ENCODE data around the gene ARFGAP2. TPM values are rescaled to one million over a fixed set of nuclear protein-coding genes. Genes with fewer than 3 reads are reported as not detected.

ARFGAP2 gene
- total and polyA plus RNA-seq, 9 of the 15 experiments (the other 6 are each of a cell fraction or from before 2014, with no cell fraction given): 29.1 to 140 (median 90.1) TPM

DNA sequence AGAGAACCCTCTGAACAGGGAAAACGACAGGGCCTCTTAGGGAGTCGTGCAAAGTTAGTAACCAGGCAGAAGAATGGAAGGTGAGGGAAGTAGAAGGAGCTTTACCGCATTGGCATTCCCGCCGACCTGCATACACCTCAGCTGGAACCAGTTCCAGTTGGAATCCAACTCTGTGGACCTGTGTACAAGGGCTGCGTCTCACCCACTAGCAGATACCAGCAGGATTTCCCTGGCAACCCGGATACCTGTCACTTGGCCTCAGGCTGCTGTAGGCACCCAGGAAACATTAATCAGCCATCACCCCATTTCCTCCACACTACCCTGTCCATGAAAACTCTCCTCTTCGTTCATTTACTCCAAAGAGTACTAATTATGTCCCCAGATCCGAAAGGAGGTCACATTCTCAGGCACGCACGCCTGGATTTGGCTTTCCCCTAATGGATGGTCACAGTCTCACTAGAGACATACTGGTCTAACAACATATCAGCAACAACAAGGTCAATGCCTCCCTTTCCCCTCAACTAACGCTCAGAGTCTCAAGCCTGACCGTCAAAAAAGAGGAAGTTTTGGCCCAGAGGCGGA is 842 bp downstream of the ARFGAP2 start (continued):
- TF ChIP-seq, protein P1, sequence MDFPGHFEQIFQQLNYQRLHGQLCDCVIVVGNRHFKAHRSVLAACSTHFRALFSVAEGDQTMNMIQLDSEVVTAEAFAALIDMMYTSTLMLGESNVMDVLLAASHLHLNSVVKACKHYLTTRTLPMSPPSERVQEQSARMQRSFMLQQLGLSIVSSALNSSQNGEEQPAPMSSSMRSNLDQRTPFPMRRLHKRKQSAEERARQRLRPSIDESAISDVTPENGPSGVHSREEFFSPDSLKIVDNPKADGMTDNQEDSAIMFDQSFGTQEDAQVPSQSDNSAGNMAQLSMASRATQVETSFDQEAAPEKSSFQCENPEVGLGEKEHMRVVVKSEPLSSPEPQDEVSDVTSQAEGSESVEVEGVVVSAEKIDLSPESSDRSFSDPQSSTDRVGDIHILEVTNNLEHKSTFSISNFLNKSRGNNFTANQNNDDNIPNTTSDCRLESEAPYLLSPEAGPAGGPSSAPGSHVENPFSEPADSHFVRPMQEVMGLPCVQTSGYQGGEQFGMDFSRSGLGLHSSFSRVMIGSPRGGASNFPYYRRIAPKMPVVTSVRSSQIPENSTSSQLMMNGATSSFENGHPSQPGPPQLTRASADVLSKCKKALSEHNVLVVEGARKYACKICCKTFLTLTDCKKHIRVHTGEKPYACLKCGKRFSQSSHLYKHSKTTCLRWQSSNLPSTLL (IDR thresholded peaks at IDR 0.05): no peak
- TF ChIP-seq, protein P2, sequence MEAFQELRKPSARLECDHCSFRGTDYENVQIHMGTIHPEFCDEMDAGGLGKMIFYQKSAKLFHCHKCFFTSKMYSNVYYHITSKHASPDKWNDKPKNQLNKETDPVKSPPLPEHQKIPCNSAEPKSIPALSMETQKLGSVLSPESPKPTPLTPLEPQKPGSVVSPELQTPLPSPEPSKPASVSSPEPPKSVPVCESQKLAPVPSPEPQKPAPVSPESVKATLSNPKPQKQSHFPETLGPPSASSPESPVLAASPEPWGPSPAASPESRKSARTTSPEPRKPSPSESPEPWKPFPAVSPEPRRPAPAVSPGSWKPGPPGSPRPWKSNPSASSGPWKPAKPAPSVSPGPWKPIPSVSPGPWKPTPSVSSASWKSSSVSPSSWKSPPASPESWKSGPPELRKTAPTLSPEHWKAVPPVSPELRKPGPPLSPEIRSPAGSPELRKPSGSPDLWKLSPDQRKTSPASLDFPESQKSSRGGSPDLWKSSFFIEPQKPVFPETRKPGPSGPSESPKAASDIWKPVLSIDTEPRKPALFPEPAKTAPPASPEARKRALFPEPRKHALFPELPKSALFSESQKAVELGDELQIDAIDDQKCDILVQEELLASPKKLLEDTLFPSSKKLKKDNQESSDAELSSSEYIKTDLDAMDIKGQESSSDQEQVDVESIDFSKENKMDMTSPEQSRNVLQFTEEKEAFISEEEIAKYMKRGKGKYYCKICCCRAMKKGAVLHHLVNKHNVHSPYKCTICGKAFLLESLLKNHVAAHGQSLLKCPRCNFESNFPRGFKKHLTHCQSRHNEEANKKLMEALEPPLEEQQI (IDR thresholded peaks at IDR 0.05): no peak
- TF ChIP-seq, protein P3, sequence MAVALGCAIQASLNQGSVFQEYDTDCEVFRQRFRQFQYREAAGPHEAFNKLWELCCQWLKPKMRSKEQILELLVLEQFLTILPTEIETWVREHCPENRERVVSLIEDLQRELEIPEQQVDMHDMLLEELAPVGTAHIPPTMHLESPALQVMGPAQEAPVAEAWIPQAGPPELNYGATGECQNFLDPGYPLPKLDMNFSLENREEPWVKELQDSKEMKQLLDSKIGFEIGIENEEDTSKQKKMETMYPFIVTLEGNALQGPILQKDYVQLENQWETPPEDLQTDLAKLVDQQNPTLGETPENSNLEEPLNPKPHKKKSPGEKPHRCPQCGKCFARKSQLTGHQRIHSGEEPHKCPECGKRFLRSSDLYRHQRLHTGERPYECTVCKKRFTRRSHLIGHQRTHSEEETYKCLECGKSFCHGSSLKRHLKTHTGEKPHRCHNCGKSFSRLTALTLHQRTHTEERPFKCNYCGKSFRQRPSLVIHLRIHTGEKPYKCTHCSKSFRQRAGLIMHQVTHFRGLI (CRISPR knock-in tag; IDR thresholded peaks at IDR 0.05): no peak
- TF ChIP-seq TRIM24 (IDR thresholded peaks at IDR 0.05) (no peak), ZEB2 (IDR thresholded peaks at IDR 0.05) (no peak), ZNF217 (CRISPR knock-in tag; IDR thresholded peaks at IDR 0.05) (no peak), TAF9B (IDR thresholded peaks at IDR 0.05; ENCODE audit: partially characterized antibody) (no peak), ZNF830 (CRISPR knock-in tag; IDR thresholded peaks at IDR 0.05) (no peak), NR4A1 (CRISPR knock-in tag; IDR thresholded peaks at IDR 0.05) (no peak), NR4A1 (tag; IDR thresholded peaks at IDR 0.05) (no peak), RBM34 (IDR thresholded peaks at IDR 0.05; ENCODE audit: borderline replicate concordance, insufficient read depth, low read length) (no peak), SRSF9 (IDR thresholded peaks at IDR 0.05; ENCODE audit: borderline replicate concordance, low read depth, low read length) (no peak), DACH1 (IDR thresholded peaks at IDR 0.05; ENCODE audit: partially characterized antibody) (no peak), E2F5 (CRISPR knock-in tag; IDR thresholded peaks at IDR 0.05) (peak; percentile 63; the same call in 1 of the 2 replicates), NR2F6 (CRISPR knock-in tag; IDR thresholded peaks at IDR 0.05) (no peak), EZH2 (IDR thresholded peaks at IDR 0.05; ENCODE audit: borderline replicate concordance, low read depth, low read length) (no peak), ZBTB33 (CRISPR knock-in tag; IDR thresholded peaks at IDR 0.05) (no peak), RFX7 (CRISPR knock-in tag; IDR thresholded peaks at IDR 0.05) (no peak), HCFC1 (IDR thresholded peaks at IDR 0.05; ENCODE audit: low read depth, low read length) (no peak), NR2C2 (CRISPR knock-in tag; IDR thresholded peaks at IDR 0.05) (peak; percentile 81; the same call in 1 of the 2 replicates), NR2C2 (tag; IDR thresholded peaks at IDR 0.05) (no peak)
